ENCODE data around the gene EHMT1.

GRCh38 chr9:137878146-137878941 is 259.5 kb downstream of the EHMT1 start:
- TF ChIP-seq SIN3A (IDR thresholded peaks at IDR 0.05; ENCODE audit: borderline replicate concordance, insufficient read depth, low read length) (no peak), POLR2AphosphoS5 (IDR thresholded peaks at IDR 0.05; ENCODE audit: low read depth, low read length) (no peak), FOXP2 (optimal IDR thresholded peaks at IDR 0.05; ENCODE audit: borderline replicate concordance, extremely low read depth, extremely low read length, insufficient read depth) (no peak)
